HG03025 (cell line): ENCODE results near the gene RFXANK.

Source experiments
- ATAC-seq: cut with Tn5 transposase; IDR thresholded peaks from one replicate; pipeline ENCODE4 v1.9.1; 2021; ENCODE audit warnings: mild to moderate bottlenecking, moderate library complexity; ENCODE audit not compliant: unreplicated experiment, low FRiP score

Gene RFXANK

DNA sequence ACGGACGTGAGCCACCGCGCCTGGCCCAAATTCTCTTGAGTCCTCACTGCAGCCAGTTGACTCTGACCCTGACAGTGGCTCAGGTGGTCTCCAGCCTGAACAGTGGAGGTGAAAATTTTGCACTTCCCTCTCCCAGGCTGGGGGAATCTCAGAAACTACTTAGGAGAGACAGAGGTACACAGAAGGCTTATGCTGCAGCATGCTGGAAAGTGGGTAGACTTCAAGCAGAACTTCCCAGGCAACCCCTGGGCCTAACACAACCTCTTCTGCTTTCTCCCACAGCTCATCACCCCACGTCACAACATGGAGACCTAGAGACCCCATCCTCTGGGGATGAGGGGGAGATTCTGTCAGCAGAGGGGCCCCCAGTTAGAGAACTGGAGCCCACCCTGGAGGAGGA, 34.1 kb downstream of the RFXANK start:
- no peak for ATAC-seq

DNA sequence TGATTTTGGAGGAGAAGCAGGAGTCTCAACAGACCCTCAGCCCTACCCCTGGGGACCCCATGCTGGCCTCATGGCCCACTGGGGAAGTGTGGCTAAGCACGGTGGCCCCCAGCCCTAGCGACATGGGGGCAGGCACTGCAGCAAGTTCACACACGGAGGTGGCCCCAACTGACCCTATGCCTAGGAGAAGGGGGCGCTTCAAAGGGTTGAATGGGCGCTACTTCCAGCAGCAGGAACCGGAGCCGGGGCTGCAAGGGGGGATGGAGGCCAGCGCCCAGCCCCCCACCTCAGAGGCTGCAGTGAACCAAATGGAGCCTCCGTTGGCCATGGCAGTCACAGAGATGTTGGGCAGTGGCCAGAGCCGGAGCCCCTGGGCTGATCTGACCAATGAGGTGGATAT, 34.6 kb downstream of the RFXANK start:
- ATAC-seq = no peak

DNA sequence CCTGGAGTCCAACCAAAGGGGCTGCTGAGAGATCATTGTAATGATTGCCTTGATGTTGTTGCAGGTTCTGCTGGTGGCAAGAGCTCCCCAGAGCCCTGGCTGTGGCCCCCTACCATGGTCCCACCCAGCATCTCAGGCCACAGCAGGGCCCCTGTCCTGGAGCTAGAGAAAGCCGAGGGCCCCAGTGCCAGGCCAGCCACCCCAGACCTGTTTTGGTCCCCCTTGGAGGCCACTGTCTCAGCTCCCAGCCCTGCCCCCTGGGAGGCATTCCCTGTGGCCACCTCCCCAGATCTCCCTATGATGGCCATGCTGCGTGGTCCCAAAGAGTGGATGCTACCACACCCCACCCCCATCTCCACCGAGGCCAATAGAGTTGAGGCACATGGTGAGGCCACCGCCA, 35.2 kb downstream of the RFXANK start:
- ATAC-seq = no peak

- no peak for ATAC-seq
Observed at GRCh38 chr19:19229701-19230100, 37.6 kb downstream of the RFXANK start.

- no peak for ATAC-seq
Observed at GRCh38 chr19:19230999-19231398, 38.9 kb downstream of the RFXANK start.

DNA sequence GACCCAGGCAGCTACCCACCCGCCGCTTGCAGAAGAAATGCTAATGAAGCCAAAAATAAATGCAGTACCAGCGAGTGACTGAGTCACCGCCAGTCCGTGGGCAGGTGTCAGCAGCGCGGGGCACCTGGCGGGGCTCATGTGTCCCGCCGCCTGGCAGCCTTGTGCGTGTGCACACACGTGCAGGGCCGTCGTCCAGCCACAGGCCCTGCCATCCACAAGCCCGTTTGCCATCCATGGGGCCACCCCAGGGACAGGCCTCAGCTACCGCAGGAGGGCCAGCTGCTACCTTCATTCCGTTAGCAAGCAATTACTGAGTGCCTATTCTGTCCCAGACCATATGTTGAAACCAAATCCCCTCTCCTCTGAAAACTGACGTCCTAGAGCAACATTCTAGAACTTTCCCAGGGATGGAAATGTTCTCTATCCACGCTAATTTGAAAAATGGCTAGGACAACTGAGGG, 40.2 kb downstream of the RFXANK start:
- ATAC-seq = no peak

DNA sequence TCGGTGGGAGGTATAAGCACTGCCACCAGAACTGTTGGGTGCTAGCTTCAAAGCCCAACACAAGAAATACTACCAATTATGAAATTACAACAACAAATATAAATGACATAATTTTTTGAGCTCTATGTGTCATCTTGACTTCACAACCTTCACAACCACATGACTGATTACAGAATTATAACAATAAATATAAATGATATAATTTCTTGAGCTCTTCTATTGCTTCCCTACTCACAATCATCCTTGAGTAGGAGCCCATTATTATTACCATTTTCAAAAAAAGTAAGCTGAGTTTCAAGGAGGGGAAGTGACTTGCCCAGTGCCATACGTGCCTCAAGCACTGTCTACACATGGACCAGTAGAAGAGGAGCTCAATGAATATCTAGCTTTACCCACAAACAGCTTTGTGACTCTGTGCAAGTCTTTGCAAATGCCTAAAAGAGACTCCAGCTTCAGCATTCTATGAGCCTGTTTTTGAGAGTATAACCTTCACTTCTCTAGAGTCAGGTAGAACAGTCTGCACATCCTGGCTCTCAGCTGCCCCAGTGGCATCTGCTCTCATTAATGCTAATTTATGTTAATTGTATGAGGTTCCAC, 42.3 kb downstream of the RFXANK start:
- ATAC-seq = no peak

DNA sequence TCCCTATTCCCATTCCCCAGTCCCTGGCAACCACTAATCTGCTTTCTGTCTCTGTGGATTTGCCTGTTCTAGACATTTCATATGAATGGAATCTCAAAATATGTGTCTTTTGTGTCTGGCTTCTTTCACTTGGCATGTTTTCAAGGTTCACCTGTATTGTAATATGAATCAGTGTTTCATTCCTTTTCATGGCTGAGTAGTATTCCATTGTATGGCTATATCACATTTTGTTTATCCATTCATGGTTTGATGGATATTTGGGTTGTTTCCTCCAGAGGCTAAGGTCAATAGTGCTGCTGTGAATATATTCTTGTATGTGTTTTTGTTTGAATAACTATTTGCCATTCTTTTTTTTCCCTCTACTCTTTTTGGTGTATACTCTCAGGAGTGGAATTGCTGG, 44.1 kb downstream of the RFXANK start:
- ATAC-seq = no peak

DNA sequence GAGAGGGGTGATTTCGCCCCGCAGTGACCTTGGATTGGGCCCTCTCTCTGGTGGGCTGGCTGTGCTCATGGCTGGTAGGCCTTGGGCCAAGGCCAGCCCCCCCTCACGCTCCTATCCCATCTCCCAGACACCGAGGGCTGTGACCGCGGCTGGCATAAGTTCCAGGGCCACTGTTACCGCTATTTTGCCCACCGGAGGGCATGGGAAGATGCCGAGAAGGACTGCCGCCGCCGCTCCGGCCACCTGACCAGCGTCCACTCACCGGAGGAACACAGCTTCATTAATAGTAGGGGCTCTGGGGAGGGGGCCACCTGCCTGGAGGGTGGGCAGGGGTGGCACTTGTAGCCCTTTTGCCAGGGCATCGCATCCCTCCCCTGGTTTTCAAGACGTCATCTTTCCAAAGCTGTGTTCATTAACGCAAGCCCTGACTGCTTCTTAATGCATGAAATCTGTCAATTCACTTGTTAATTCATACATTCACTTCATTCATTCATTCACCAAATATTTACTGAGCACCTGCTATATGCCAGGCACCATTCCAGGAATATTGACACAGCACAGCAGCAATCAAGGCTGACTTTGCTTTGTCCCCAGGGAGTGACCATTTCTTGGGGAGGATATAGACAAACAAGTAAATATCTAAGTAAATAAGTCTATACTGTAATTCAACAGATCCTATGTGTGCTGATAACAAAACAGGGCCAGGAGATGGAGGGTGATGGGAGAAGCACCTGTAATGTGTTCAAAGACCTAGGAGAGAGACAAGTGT, 46.3 kb downstream of the RFXANK start:
- no peak for ATAC-seq

DNA sequence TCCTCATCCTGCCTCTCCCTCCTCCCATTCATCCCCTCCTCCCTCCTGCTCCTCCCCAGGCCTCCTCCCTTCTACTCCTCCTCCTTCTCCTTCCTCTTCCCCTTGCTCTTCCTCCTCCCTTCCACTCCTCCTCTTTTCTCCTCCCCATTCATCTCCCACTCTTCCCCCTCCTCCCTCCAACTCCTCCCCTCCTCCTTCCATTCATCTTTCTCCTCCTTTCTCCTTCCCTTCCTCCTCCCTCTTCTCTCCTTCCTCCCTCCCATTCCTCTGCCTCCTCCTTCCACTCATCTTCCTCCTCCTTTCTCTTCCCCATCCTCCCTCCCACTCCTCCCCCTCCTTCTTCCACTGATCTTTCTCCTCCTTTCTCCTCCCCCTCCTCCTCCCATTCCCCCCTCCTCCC, 47.6 kb downstream of the RFXANK start:
- ATAC-seq = no peak

- no peak for ATAC-seq
Observed at GRCh38 chr19:19240476-19240875, 48.4 kb downstream of the RFXANK start.

DNA sequence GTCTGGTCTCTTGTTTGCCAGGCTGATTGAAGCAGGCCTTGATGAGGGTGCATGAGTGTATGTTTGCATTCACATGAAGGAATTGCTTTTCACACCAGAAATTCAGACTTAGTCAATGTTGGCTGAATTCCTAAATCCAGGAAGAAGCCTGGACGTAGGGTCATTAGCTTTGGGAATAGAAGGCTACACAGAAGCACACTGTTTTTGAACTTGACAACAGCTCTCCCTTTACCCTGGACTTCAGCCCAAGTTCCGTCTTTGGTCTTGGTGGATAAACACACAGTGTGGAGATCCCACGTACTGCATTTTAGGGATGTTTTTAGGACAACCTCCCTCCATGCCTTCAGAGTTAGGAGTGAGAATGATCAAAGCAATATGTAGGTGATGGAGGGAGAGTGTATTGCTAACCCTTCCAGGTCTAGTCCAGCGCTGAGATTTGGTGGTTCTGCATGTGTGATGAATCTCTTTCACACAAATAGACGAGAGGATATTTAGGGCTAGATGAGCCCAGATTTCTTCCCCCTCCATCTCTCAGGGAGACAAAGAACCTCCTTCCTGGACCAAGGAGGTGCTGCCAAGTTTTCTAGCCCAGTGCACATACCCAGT, 58.2 kb downstream of the RFXANK start:
- ATAC-seq = no peak
